Upper lobe of left lung (tissue), 4 donors: ENCODE results near the gene CLSTN2.

ENCODE experiments used
- CTCF ChIP-seq, 6 experiments: fragments of 450-650 bp in 4 of 6; fragments of 200-600 bp in 2 of 6; sonication (generic) in 2 of 6; IDR thresholded peaks; one replicate each; pipeline ENCODE4 v1.5.1; 2016 to 2019; ENCODE audit warnings: antibody characterized with exemption in 6 of 6
- EP300 ChIP-seq, 4 donors: sonication (generic); formaldehyde crosslinking; IDR thresholded peaks; one replicate each; pipeline ENCODE4 v1.5.1; 2017; ENCODE audit warnings: antibody characterized with exemption in 4 of 4, control low read depth in 2 of 4

GRCh38 chr3:140568131-140568530, 633.1 kb downstream of the CLSTN2 start:
- TF ChIP-seq EP300 (IDR thresholded peaks at IDR 0.05) (no peak), CTCF (IDR thresholded peaks at IDR 0.05) (no peak)
